BLaER1 (cell line): Measurements from ENCODE around the gene MUC6.

Source experiments
- H3K27ac ChIP-seq: shearing (Covaris generic); formaldehyde crosslinking; 2 replicates; pipeline ENCODE4 v1.8.1; 2022
- H3K27me3 ChIP-seq: shearing (Covaris generic); formaldehyde crosslinking; 2 replicates; pipeline ENCODE4 v1.8.1; 2022
- H3K36me3 ChIP-seq: shearing (Covaris generic); formaldehyde crosslinking; 2 replicates; pipeline ENCODE4 v1.8.1; 2022
- H3K4me1 ChIP-seq: shearing (Covaris generic); formaldehyde crosslinking; 2 replicates; pipeline ENCODE4 v1.8.1; 2022
- H3K4me2 ChIP-seq: shearing (Covaris generic); formaldehyde crosslinking; 2 replicates; pipeline ENCODE4 v1.8.1; 2022
- H3K4me3 ChIP-seq: shearing (Covaris generic); formaldehyde crosslinking; 2 replicates; pipeline ENCODE4 v1.8.1; 2022
- H3K9ac ChIP-seq: shearing (Covaris generic); formaldehyde crosslinking; 2 replicates; pipeline ENCODE4 v1.8.1; 2022
- H3K9me3 ChIP-seq: shearing (Covaris generic); formaldehyde crosslinking; 2 replicates; pipeline ENCODE4 v1.8.1; 2022
- H4K20me1 ChIP-seq: shearing (Covaris generic); formaldehyde crosslinking; 2 replicates; pipeline ENCODE4 v1.8.1; 2022
- Cebpa-rat ChIP-seq: shearing (Covaris generic); IDR thresholded peaks from 2 replicates; pipeline ENCODE4 v1.8.1; 2022

Gene MUC6

DNA sequence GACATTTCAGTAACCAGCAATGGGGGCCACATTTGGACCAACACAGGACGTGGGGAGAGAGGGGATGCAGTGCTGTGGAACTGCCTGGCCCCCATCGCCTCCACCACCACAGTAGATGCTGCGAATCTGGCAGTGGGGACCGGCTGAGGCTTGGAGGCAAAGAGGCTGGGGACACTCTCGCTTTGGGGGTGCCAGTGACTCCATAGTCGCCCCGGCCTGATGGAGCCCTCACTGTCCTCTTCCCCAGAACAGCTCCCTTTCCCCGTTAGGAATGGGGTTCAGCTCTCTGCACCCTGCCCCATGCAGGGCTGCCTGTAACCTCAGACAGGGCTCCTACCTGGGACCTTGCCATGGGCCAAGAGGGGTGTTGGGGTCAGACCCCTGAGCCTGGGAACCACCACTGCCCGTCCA is 36.3 kb upstream of the MUC6 start:
- Histone ChIP-seq H4K20me1 (no peaks in the 10 kb centered on the region), H3K4me3 (no peak overlapping the region), H3K27ac (no peak overlapping the region), H3K27me3 (no peaks in the 10 kb centered on the region), H3K4me2 (peak overlapping the region; percentile 43), H3K36me3 (no peaks in the 10 kb centered on the region), H3K4me1 (peaks cover 17% of the 10 kb centered on the region), H3K9me3 (no peaks in the 10 kb centered on the region), H3K9ac (no peak overlapping the region)
- no peak for TF ChIP-seq Cebpa-rat

- Histone ChIP-seq H3K9me3 (no peaks in the 10 kb centered on the region), H3K9ac (no peak overlapping the region), H3K4me2 (no peak overlapping the region), H3K4me3 (no peak overlapping the region), H3K27me3 (no peaks in the 10 kb centered on the region), H3K27ac (no peak overlapping the region), H3K4me1 (peaks cover 17% of the 10 kb centered on the region), H3K36me3 (no peaks in the 10 kb centered on the region), H4K20me1 (no peaks in the 10 kb centered on the region)
- TF ChIP-seq Cebpa-rat, result no peak
These were observed 35.8 kb upstream of the MUC6 start for GRCh38 chr11:1072116-1072820.

DNA sequence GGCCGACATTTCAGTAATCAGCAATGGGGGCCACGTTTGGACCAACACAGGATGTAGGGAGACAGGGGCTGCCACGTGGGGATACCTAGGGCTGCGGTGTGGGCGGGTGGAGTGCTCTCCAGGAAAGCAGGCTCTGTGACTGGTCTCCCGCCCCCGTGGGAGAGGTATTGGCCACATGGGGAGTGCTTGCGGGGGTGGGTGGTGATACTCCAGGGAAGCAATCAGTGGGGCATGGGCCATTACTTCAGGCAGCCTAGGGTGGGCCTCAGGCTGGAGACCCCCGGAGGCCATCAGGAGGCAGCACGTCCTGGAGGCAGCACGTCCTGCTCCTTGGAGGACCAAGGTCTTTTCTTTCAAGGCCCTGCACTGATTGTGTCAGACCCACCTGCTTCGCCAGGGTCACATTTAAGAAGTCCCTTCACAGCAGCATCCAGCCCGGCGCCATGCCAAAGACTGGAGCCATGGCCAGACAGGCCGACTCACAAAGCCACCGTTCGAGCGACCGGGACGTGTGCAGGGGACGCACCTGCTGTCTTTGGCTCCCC is 35.1 kb upstream of the MUC6 start:
- Histone ChIP-seq H3K4me2 (no peak overlapping the region), H3K9me3 (no peaks in the 10 kb centered on the region), H3K4me3 (no peak overlapping the region), H4K20me1 (no peaks in the 10 kb centered on the region), H3K4me1 (peaks cover 17% of the 10 kb centered on the region), H3K27ac (no peak overlapping the region), H3K9ac (no peak overlapping the region), H3K27me3 (no peaks in the 10 kb centered on the region), H3K36me3 (no peaks in the 10 kb centered on the region)
- TF ChIP-seq Cebpa-rat, result no peak

GRCh38 chr11:1070594-1071462 is 34.3 kb upstream of the MUC6 start:
- H3K9me3 ChIP-seq, result no peaks in the 10 kb centered on the region
- no peak overlapping the region for H3K4me3 ChIP-seq
- no peaks in the 10 kb centered on the region for H4K20me1 ChIP-seq
- H3K9ac ChIP-seq, result no peak overlapping the region
- TF ChIP-seq Cebpa-rat, result no peak
- no peak overlapping the region for H3K27ac ChIP-seq
- H3K36me3 ChIP-seq, result no peaks in the 10 kb centered on the region
- H3K4me1 ChIP-seq, result peaks cover 17% of the 10 kb centered on the region
- H3K4me2 ChIP-seq, result no peak overlapping the region
- no peaks in the 10 kb centered on the region for H3K27me3 ChIP-seq

GRCh38 chr11:1069740-1070139 is 33.2 kb upstream of the MUC6 start:
- Histone ChIP-seq H3K27ac (no peak overlapping the region), H3K4me2 (no peak overlapping the region), H3K9ac (no peak overlapping the region), H4K20me1 (no peaks in the 10 kb centered on the region), H3K4me3 (no peak overlapping the region), H3K9me3 (no peaks in the 10 kb centered on the region), H3K27me3 (no peaks in the 10 kb centered on the region), H3K36me3 (no peaks in the 10 kb centered on the region), H3K4me1 (peaks cover 17% of the 10 kb centered on the region)
- TF ChIP-seq Cebpa-rat, result no peak

GRCh38 chr11:1067812-1068496 is 31.4 kb upstream of the MUC6 start:
- Histone ChIP-seq H3K9ac (no peak overlapping the region), H3K27me3 (no peaks in the 10 kb centered on the region), H4K20me1 (no peaks in the 10 kb centered on the region), H3K4me2 (no peak overlapping the region), H3K4me1 (peaks cover 20% of the 10 kb centered on the region), H3K9me3 (no peaks in the 10 kb centered on the region), H3K4me3 (no peak overlapping the region), H3K36me3 (no peaks in the 10 kb centered on the region), H3K27ac (no peak overlapping the region)
- TF ChIP-seq Cebpa-rat, result no peak

GRCh38 chr11:1064167-1064566 is 27.6 kb upstream of the MUC6 start:
- no peaks in the 10 kb centered on the region for H4K20me1 ChIP-seq
- H3K9ac ChIP-seq, result no peak overlapping the region
- peak overlapping the region; percentile 58 for H3K4me2 ChIP-seq
- peaks cover 27% of the 10 kb centered on the region for H3K4me1 ChIP-seq
- H3K4me3 ChIP-seq, result no peak overlapping the region
- H3K36me3 ChIP-seq, result no peaks in the 10 kb centered on the region
- H3K27me3 ChIP-seq, result no peaks in the 10 kb centered on the region
- no peak for TF ChIP-seq Cebpa-rat
- H3K9me3 ChIP-seq, result peaks cover 7% of the 10 kb centered on the region
- no peak overlapping the region for H3K27ac ChIP-seq

DNA sequence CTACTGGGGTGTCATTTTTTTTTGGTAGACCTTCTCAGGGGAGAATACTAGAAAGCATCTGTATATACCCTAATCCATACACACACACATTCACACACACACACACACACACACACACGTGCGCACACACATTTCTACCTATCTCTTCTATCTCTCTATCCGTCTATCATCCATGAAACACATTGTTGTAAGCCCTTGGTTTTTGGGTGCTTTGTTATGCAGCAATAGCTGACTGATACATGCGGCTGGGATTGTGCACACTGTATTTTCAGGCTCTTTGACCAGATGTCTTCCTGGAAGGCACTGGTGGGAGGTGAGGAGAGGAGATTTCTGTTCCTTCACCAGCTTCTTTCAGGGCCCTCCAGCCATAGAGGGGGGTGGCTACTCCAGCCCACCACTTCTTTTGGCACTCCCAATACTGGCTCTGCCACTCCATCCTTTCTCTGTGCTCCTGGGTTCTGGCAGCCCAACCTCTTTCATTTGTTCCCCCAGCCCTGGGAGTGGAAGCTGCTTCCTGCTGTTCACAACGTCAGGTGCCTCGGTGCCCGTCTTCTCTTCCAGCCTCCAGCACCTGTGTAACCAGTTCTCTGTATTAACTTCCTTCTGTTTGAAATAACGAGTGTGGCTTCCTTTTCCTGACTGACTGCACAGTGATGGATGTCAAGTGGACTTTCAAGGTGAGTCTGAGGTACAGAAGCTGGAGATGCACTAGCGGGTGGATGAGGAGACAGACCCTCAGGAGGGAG is 25.7 kb upstream of the MUC6 start:
- H3K27me3 ChIP-seq, result no peaks in the 10 kb centered on the region
- no peak for TF ChIP-seq Cebpa-rat
- no peaks in the 10 kb centered on the region for H4K20me1 ChIP-seq
- no peaks in the 10 kb centered on the region for H3K36me3 ChIP-seq
- H3K9ac ChIP-seq, result no peak overlapping the region
- H3K4me1 ChIP-seq, result peaks cover 27% of the 10 kb centered on the region
- no peak overlapping the region for H3K27ac ChIP-seq
- H3K4me3 ChIP-seq, result no peak overlapping the region
- peak overlapping the region; percentile 52 for H3K4me2 ChIP-seq
- H3K9me3 ChIP-seq, result peaks cover 7% of the 10 kb centered on the region
